IMR-90 (cell line): ENCODE results near the gene PCARE. TPM values are rescaled to one million over a fixed set of nuclear protein-coding genes. Genes with fewer than 3 reads are reported as not detected.

ENCODE experiments used
- ATAC-seq: fragments of 200-7000 bp; cut with Tn5 transposase; 2 replicates; pipeline ENCODE4 v1.9.1; 2020; ENCODE audit warnings: low read depth, mild to moderate bottlenecking, moderate library complexity
- BruUV-seq: library from RNA; stranded (reverse); fragments of 400-500 nt; replicated peaks from 2 replicates; lab custom pipeline; 2021; lab: Mats Ljungman, UMichigan
- CTCF ChIA-PET: fragments of 300-600 bp; formaldehyde crosslinking; extraction: SDS; loops from one replicate; lab custom pipeline; 2021; ENCODE audit warnings: antibody characterized with exemption; lab: Yijun Ruan, JAX
- POLR2A ChIA-PET: fragments of 300-600 bp; sonication (Branson Sonifier 250); formaldehyde crosslinking; loops from one replicate; lab custom pipeline; 2022; ENCODE audit warnings: antibody characterized with exemption; ENCODE audit not compliant: unreplicated experiment; lab: Charles Lee
- DNase-seq: peaks from one replicate; pipeline ENCODE4 v3.0.0; 2013
- H2AFZ ChIP-seq: replicated peaks from 2 replicates; pipeline ENCODE3; 2013; ENCODE audit warnings: low read length, mild to moderate bottlenecking; ENCODE audit not compliant: poor library complexity
- H2AK5ac ChIP-seq: 2 replicates; pipeline ENCODE4 v1.6.1; 2013; ENCODE audit warnings: low read depth, low read length, inconsistent platforms
- H2AK9ac ChIP-seq: replicated peaks from 2 replicates; pipeline ENCODE3; 2013; ENCODE audit warnings: mild to moderate bottlenecking, low read depth, low read length, moderate library complexity; ENCODE audit not compliant: poor library complexity
- H2BK120ac ChIP-seq: 2 replicates; pipeline ENCODE4 v1.6.1; 2013; ENCODE audit warnings: low read depth, low read length, inconsistent platforms
- H2BK15ac ChIP-seq: 3 replicates; pipeline ENCODE4 v1.6.1; 2013; ENCODE audit warnings: low read depth, low read length, inconsistent platforms
- H2BK20ac ChIP-seq: 2 replicates; pipeline ENCODE4 v1.6.1; 2013; ENCODE audit warnings: low read depth, mild to moderate bottlenecking, inconsistent platforms, low read length, moderate library complexity
- H2BK5ac ChIP-seq: 2 replicates; pipeline ENCODE4 v1.6.1; 2013; ENCODE audit warnings: mild to moderate bottlenecking, low read depth, low read length, inconsistent platforms; ENCODE audit not compliant: poor library complexity, severe bottlenecking
- H3K14ac ChIP-seq: replicated peaks from 2 replicates; pipeline ENCODE4 v1.6.1; 2013; ENCODE audit warnings: low read depth, low read length, inconsistent platforms
- H3K18ac ChIP-seq: 2 replicates; pipeline ENCODE4 v1.6.1; 2013; ENCODE audit warnings: low read depth, low read length, control low read depth
- H3K23ac ChIP-seq: 2 replicates; pipeline ENCODE4 v1.6.1; 2013; ENCODE audit warnings: low read depth, low read length, inconsistent platforms
- H3K27ac ChIP-seq: 2 replicates; pipeline ENCODE4 v1.5.1; 2013; ENCODE audit warnings: mild to moderate bottlenecking, control low read depth, low read length; ENCODE audit not compliant: insufficient read depth
- H3K27me3 ChIP-seq: 2 replicates; pipeline ENCODE4 v1.6.1; 2013; ENCODE audit warnings: low read length; ENCODE audit not compliant: control insufficient read depth, insufficient read depth
- H3K36me3 ChIP-seq: 2 replicates; pipeline ENCODE4 v1.6.1; 2013; ENCODE audit warnings: low read length, mixed read lengths; ENCODE audit not compliant: control insufficient read depth, insufficient read depth
- H3K4ac ChIP-seq: 2 replicates; pipeline ENCODE4 v1.6.1; 2013; ENCODE audit warnings: low read depth, low read length, inconsistent platforms
- H3K4me1 ChIP-seq: 2 replicates; pipeline ENCODE4 v1.6.1; 2013; ENCODE audit warnings: low read length, mixed read lengths; ENCODE audit not compliant: control insufficient read depth, insufficient read depth
- H3K4me2 ChIP-seq: 2 replicates; pipeline ENCODE4 v1.6.1; 2013; ENCODE audit warnings: low read depth, mild to moderate bottlenecking, control low read depth, low read length, moderate library complexity
- H3K4me3 ChIP-seq: 2 replicates; pipeline ENCODE4 v1.5.1; 2013; ENCODE audit warnings: low read depth, mild to moderate bottlenecking, control low read depth, low read length, moderate library complexity; ENCODE audit not compliant: insufficient read depth
- H3K56ac ChIP-seq: 2 replicates; pipeline ENCODE4 v1.6.1; 2013; ENCODE audit warnings: low read length, inconsistent platforms; ENCODE audit not compliant: insufficient read depth; ENCODE audit errors: extremely low read depth
- H3K79me1 ChIP-seq, 2 experiments: 2 replicates each; pipeline ENCODE4 v1.6.1; 2013; ENCODE audit warnings: low read length in 2 of 2, inconsistent platforms in 1 of 2, low read depth in 1 of 2
- H3K9ac ChIP-seq: 2 replicates; pipeline ENCODE4 v1.6.1; 2013; ENCODE audit warnings: low read depth, low read length, control low read depth
- H3K9me1 ChIP-seq: 2 replicates; pipeline ENCODE4 v1.6.1; 2013; ENCODE audit warnings: low read length, inconsistent platforms; ENCODE audit not compliant: insufficient read depth
- H3K9me3 ChIP-seq: 2 replicates; pipeline ENCODE4 v1.6.1; 2013; ENCODE audit warnings: low read length; ENCODE audit not compliant: control insufficient read depth, insufficient read depth
- H4K20me1 ChIP-seq: 2 replicates; pipeline ENCODE4 v1.6.1; 2013; ENCODE audit warnings: low read length, inconsistent platforms; ENCODE audit not compliant: insufficient read depth
- H4K5ac ChIP-seq: 2 replicates; pipeline ENCODE4 v1.6.1; 2013; ENCODE audit warnings: mild to moderate bottlenecking, low read depth, low read length, control low read depth
- H4K8ac ChIP-seq, 2 experiments: 2 replicates each; pipeline ENCODE4 v1.6.1; 2013; ENCODE audit warnings: low read depth in 2 of 2, low read length in 2 of 2, control low read depth in 1 of 2, inconsistent platforms in 1 of 2
- H4K91ac ChIP-seq: 2 replicates; pipeline ENCODE4 v1.6.1; 2013; ENCODE audit warnings: low read depth, low read length, inconsistent platforms; ENCODE audit not compliant: insufficient read depth
- CEBPB ChIP-seq: IDR thresholded peaks from 2 replicates; pipeline ENCODE4 v1.6.1; 2012; ENCODE audit warnings: low read depth, low read length, improper control_type of control experiment
- CHD1 ChIP-seq: IDR thresholded peaks from 2 replicates; pipeline ENCODE4 v1.6.1; 2012; ENCODE audit warnings: low read depth, low read length, improper control_type of control experiment
- WGBS, 2 experiments: methylation state at CpG; one replicate each; pipeline versions ENCODE4 v1.1.5 to v1.1.7; 2013; ENCODE audit warnings: missing lambda C conversion rate in 2 of 2; ENCODE audit not compliant: insufficient read length in 1 of 2; ENCODE audit errors: extremely low coverage in 2 of 2; 5-methylcytosine and 5-hydroxymethylcytosine counted together
- dilution Hi-C: fragments of 300-500 bp; cut with HindIII; formaldehyde crosslinking; loops from one replicate; pipeline ENCODE4 v1.14.3; 2018; ENCODE audit warnings: low sequenced_read_pairs; ENCODE audit not compliant: unreplicated experiment
- in situ Hi-C: fragments of 300-500 bp; cut with MboI; formaldehyde crosslinking; loops from 3 replicates; pipeline ENCODE4 v1.14.3; 2019; ENCODE audit warnings: low sequenced_read_pairs, inconsistent platforms, mixed read lengths
- intact Hi-C: fragments of 100-400 bp; cut with micrococcal nuclease; formaldehyde crosslinking; loops from 2 replicates; pipeline ENCODE4 v1.10.0; 2022
- polyA plus RNA-seq, 3 experiments: library from polyadenylated mRNA; depleted of rRNA; stranded (reverse); fragments of >200 nt; gene quantifications; 2 replicates each; pipeline ENCODE4 v1.2.3, GENCODE V29; 2012; ENCODE audit warnings: low replicate concordance in 1 of 3
- total RNA-seq: library from RNA; depleted of rRNA; stranded (reverse); fragments of >200 nt; gene quantifications from 2 replicates; pipeline ENCODE4 v1.2.3, GENCODE V29; 2012

PCARE gene
- total and polyA plus RNA-seq, 2 of the 4 experiments (the other 2 are of a cell fraction): not detected

DNA sequence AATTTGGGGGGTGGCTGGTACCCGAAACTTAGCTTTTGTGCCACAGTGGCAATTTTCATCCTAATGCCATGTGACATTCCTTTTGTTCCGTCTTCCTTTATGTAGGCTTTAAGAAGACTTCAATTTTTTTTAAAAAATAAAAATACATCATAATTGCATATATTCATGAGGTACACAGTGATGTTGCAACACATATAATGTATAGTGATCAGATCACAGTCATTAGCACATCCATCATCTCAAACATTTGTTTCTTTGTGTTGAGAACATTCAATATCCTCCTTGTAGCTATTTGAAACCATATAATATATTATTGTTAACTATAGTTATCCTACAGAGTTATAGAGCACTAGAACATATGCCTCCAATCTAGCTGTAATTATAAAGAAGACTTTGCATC is 34.9 kb upstream of the PCARE start:
- Histone ChIP-seq H2AK9ac (no peak overlapping the region), H3K27me3 (no peaks in the 10 kb centered on the region), H3K36me3 (no peaks in the 10 kb centered on the region), H2AK5ac (peak overlapping the region; percentile 35; the same call in 1 of the 2 replicates), H2BK5ac (no peak overlapping the region), H2BK15ac (peak overlapping the region; percentile 85; the same call in 1 of the 3 replicates), H3K56ac (no peak overlapping the region), H2AFZ (no peak overlapping the region), H3K23ac (no peak overlapping the region), H4K8ac (peak overlapping the region in 1 of 2 experiments; percentile 36; a peak in 2 of 4 replicates), H3K14ac (0 out of 2 replicates have a peak overlapping the region, but pooled peaks have one; percentile 55), H3K9ac (no peak overlapping the region), H2BK120ac (peak overlapping the region; percentile 79), H3K4me1 (peaks cover 21% of the 10 kb centered on the region), H4K20me1 (no peaks in the 10 kb centered on the region), H4K5ac (peak overlapping the region; percentile 12; the same call in 1 of the 2 replicates), H3K4me2 (no peak overlapping the region), H3K18ac (no peak overlapping the region), H3K27ac (peak overlapping the region; percentile 27; the same call in 1 of the 2 replicates), H3K4ac (peak overlapping the region; percentile 60), H4K91ac (peak overlapping the region; percentile 70), H3K9me3 (no peaks in the 10 kb centered on the region), H2BK20ac (peak overlapping the region; percentile 63), H3K9me1 (peaks cover 6% of the 10 kb centered on the region), H3K4me3 (no peak overlapping the region), H3K79me1 (peaks cover 0 to 3% of the 10 kb centered on the region in 2 experiments; a peak in 2 of 4 replicates)
- in situ Hi-C loops: no loop called here
- no CpG with 5 or more reads among the region's 2 CpGs for WGBS, 2 experiments
- ChIA-PET POLR2A (no interaction called here), CTCF (no interaction called here)
- dilution Hi-C loops: no loop called here
- TF ChIP-seq CHD1: no peak
- peak; percentile 62 for TF ChIP-seq CEBPB
- BruUV-seq: no TSS peak
- intact Hi-C loops: no loop called here
- ATAC-seq (no peak), DNase-seq (no peak)
